ENCODE data around the gene UBXN7.

- TF ChIP-seq ZNF70 (CRISPR knock-in tag; IDR thresholded peaks at IDR 0.05): no peak
- TF ChIP-seq ESRRG (CRISPR knock-in tag; IDR thresholded peaks at IDR 0.05): no peak
- TF ChIP-seq OSR1 (CRISPR knock-in tag; IDR thresholded peaks at IDR 0.05): no peak
- no peak for TF ChIP-seq ZC3H10 (CRISPR knock-in tag; IDR thresholded peaks at IDR 0.05)
- TF ChIP-seq ZFP30 (CRISPR knock-in tag; IDR thresholded peaks at IDR 0.05): no peak
These were observed 31.6 kb upstream of the UBXN7 start for GRCh38 chr3:196463804-196464203.

Data from SK-N-SH treated with all-trans-retinoic acid at 6 μM for 48 hours (cell line).